ENCODE data around the gene SLX9.

SLX9 gene

DNA sequence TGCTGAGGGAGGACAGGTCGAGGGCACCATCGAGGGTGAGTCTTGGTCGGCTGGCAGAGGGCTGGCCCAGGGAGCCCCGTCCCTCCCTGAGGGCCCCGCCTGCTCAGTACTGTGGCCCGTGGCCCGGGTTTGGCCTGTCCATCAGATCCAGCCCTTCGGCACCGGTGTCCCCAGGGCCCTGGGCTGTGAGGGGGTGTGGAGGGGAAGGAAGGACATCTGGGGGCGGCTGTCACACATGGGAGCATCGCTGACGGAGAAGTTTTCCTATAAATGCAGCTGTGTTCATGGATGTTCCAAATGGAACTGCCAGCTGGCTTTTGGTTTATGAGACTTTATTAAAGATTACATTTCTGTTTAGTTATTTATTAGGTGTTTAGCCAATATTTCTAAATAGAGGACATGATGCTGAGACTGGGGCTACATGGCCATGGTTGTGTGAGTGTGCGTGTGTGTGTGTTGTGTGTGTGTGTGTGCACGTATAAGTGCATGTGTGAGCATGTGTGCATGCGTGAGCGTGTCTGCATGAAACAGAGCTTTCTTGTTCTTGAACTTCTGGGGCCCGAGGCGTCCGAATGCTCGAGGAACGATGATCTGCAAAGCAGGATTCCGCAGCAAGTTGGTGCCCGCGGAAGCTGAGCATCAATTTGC is 54.3 kb downstream of the SLX9 start:
- no peak for DNase-seq

DNA sequence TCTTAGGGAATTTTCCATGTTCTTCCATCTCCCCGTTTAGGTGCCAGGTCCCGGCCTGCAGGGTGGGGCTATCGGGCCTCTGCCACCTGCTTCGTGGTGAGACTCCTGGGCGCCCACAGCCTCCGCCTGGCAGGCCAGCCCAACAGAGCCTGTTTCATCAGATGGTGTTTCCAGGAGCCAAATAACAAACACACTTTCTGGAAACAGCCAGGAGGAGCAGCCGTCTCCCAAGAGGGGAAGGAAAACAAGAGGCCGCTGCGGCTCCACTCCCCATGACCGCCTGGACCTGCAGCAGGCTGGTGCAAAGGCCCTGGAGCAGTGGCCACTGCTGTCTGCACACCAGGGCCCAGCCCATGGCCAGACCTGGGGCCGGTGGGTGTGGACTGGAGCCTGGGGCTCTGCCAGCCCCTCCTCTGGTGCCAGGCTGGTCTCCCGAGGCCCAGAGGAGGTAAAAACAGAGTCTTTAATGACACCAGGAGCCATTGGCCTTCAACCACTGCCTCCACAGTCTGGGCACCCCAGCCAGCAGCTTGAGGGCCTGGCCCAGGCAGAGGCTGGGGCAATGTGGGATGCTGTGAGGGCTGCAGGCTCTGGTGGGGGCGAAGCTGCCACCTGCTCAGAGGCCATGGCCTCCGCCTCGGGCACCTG is 55.0 kb downstream of the SLX9 start:
- DNase-seq: no peak

DNA sequence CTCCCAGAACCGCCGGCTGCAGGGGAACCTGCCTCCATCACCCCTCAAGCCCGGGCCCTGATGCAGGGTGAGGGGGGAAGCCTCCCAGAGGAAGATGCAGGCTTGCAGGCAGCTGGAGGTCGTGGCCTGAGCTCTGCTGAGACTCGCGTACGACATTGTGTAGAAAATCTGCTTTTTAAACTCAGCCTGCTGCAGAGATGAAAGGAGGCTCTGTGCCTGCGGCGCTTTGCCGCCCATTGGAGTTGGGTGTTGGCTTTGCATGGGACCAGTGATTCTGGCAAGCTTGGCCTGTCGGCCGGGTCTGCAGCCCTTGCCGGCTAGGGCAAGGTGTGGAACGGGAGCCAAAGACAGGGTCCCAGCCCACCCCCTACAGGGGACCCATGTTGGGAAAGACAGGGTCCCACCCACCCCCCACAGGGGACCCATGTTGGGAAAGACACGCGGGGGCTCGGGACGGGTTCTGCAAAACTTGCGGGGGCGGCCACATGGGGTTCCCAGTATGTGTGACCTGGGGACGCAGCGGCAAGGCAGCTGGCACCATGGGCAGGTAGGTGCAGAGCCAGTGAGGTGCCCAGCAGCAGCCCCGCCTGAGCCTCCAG is 55.6 kb downstream of the SLX9 start:
- no peak for DNase-seq

DNA sequence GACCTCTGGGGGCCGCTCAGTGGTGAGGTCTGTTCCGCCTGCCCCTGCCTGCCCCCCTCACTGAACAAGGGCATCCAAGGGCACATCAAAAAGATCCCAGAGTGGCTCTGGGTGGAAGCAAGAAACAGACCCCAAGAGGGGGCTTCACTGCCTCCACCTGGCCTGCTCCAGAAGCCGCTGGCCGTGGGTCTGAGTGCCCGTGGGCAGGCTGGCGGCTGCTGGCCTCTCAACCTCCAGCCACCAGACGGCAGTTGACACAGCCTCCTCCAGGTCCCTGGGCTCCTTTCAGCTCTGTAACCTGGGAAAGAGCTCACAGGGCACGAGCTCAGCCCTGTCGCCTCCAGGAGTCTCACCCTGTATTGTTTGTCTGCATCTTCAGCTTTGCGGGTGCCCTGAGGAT is 56.3 kb downstream of the SLX9 start:
- no peak for DNase-seq

DNA sequence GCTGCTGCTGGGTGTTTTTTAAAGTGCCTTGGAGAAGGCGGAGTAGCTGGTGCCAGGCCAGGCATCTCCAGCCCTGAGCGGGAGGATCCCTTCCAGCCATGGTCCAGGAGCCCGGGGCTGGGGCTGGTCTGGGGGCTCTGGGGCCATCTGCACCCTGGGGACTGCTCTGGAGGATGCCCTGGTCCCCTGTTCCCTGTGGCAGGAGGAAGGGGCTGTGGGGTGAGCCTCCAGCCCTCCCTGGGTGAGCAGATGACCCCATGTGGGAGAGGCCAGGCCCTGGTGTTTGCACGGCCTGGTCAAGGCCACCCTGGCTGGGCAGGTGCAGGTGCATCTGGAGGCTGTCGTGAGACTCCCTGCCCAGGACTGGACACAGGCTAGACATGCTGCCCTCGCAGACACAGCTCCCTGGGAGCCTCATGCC is 56.7 kb downstream of the SLX9 start:
- DNase-seq: no peak

DNA sequence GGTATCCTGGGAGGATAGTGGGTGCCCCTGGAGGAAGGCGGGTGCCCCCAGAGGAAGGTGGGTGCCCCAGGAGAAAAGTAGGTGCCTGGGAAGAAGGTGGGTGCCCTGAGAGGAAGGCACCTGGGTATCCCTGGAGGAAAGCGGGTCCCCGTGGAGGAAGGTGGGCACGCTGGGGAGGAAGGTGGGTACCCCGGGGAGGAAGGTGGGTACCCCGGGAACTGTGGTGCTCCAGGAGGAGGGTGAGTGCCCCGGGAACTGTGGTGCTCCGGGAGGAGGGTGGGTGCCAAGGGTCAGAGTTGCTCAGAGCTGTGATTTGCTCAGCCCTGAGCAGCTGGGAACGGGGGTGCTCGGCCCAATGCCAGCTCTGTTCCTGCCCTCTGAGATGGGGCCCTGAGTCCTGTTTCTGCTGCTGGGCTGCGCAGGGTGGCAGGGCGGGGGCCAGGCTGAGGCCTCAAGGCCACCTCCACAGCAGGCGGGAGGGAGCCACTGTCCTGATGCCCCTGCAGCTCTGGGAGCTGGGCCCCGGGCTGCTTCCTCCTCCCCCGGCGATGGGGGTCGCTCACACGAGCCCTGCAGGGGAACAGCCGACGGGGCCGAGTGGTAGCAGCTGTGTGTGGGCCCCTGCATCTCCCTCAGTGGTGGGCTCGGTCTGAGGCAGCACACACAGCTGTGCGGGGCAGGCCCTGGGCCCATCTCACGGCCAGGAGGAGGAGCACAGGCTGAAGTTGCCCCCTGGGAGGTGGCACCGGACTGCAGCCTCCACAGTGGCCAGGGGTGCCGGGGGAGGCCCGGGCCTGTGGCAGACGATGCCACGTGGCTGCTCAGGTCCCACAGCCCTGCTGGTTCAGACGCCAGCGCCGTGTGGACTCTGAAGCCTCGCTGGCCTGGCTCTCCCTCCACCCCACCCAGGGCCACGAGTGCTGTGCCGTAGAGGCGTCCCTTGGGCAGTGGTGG is 57.4 kb downstream of the SLX9 start:
- DNase-seq: no peak

DNA sequence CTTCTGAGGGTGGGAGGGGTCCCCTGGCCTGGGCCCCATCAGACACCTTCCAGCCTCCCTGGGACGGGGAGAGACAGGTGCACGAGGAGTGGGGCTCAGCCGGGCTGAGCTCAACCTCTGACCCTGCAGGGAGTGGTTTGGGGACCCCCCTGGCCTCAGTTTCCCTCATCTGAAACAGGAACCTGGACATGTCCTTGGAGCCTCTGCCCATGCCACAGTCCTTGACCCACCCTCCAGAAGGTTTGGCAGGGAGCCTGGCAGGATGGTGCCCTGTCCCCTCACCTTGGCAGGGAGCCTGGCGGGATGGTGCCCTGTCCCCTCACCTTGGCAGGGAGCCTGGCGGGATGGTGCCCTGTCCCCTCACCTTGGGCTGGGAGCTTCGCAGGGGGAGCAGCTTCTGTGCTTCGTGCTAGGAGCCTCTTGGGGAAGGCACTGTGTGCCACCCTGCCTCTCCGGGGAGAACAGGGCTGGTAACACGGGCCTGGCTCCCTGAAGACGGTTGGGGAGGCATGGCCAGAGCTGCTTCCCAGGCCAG is 58.3 kb downstream of the SLX9 start:
- no peak for DNase-seq

DNA sequence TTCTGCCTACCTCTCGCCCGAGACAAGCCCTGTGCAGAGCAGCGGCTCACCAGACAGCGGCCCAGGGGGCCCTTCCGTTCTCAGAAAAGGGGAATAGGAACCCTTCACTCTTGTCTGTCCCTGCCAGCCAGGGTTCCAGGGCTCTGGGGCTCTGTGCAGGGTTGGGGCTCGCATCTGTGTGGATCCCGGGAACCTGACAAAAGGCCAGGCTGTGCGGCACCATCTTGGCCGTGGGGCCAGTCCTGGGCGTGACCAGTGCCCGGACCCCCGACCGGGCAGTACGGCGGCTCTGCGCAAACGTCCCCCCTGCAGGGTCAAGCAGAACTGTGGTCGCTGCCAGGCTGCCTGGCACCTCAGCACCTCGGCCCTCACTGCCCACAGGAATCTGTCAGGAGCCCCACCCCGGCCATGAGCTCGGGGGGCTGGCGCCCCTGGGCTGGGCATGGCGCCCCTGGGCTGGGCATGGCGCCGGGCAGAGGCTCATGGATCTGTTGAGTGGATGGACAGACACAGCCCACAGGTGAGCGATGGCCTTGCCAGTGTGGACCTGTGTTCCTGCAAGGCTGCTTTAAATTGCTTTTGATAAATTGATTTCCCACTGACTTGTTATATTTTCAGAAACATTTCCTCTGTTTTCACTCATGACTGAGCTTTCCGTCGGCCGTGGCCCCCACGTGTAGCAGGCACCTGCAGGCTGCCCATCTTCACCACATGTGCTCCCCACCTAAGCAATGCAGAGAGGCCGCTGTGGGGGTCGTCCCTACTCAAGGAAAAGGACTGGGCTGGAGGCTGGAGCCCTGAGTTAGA is 59.0 kb downstream of the SLX9 start:
- DNase-seq: no peak

DNA sequence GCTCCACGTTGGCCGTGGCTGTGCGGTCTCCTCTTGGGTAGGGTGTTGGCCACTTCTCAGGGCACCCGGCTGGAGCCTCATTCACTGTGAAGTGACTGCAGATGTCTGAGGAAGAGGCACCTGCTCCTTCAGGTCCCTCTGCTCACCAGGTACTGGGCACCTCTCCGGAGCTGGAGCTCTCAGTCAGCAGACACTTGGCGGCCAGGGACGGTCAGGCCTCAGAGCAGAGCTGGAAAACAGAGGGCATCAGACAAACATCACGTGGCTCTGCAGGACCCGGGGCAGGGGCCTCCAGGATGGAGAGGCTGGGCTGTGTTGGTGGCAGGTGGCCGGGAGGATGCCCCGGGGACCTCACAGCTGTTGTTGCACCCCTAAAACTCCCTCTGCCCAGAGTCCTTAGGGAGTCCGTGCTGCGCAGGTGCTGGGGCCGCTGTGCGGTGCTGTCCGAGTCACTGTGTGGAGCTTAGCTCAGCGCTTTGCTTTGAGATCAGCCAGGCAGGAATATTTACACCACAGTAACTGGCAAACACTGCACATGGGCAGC is 59.7 kb downstream of the SLX9 start:
- no peak for DNase-seq

DNA sequence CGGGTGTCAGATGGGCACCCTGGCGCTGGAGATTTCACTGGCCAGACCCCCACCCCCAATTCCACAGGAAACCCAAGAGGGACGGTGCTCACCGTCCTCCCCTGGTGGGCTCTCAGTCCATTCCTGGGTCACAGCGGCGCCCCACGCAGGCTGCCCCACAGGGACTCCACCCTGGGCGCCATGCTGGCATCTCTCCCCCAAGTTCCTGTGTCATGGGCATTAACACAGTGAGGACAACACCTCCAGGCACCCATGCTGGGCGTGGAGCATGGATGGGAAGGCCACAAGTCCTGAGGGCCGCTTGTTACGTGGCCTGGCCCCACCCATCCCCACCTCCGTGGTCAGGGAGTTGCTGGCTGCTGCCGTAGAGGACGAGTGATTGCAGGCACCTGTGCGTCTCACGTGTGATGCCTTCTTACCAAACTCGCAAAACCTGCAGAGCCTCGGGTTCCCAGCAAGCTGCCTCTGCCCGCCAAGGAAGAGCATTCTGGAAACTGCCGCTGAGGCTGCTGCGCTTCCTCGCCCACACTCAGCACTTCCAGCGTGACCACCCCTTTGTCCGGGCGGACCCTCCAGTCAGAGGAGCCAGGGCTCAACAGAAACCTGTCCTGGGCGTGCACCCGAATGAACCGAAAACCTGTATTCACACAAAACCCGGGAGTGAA is 60.3 kb downstream of the SLX9 start:
- DNase-seq: no peak

DNA sequence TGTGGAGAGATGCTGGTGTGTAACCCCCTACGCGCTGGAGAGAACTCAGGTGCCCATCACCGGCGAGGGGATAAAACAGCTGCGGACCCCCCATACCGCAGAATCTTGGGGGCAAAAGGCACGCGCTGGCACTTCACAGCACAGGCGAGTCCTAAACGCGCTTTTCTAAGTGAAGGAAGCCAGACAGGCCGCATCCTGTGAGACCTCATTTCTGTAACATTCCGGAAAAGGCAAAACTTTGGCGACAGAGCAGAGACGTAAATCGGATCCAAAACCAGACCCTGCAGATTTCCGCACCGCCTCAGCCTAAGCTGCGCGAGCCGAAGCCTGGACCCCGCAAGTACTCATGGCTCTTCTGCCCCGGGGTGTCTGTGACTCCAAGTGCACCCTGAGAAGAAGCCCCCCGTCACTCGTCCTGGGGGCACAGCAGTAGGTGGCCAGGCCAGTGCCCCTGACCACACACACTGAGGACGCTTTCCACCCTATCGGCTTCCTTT is 60.9 kb downstream of the SLX9 start:
- no peak for DNase-seq

DNA sequence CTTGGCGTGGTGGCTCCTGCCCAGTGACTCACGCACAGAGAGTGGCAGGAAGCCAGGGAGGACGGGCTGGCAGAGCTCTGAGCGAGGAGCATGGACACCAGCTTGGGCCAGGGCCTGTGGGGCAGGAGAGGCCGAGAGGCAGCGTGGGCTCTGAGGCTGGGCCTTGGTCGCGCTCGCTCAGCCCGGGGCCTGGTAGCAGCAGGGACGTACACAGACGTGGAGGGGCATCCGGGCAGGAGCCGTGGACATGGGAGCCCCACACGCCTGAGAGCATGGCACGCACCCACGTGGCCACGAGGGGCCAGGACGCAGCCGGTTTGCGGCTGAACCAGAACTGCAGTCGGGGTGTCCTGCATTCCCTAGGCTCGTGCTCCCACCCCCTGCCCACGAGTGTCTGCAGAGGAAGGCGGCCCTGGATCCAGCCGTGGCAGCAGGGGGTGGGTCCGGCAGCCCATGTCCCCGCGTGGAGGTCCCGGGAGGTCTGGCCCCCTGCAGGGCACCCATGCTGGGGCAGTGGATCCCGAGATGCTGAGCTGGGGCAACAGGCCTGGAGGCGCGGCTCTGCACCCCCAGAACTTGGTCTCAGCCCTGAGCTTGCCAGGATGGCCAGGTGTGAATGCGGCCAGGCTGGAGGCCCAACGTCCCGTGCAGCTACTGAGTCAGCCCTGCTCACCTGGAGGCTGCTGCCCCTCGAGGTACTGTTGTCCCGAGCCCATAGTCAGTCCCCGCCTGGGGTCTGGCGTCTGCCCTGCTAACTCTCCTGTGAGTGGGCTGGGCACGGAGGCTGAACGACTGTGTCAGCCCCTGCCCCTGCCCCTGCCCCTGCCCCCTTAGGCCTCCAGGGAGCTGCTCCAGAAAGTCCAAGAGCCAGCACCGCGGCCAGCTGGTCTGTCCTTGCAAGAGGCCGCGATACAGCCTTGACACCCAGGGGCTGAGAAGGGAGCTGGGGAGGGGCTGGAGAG is 61.6 kb downstream of the SLX9 start:
- no peak for DNase-seq

DNA sequence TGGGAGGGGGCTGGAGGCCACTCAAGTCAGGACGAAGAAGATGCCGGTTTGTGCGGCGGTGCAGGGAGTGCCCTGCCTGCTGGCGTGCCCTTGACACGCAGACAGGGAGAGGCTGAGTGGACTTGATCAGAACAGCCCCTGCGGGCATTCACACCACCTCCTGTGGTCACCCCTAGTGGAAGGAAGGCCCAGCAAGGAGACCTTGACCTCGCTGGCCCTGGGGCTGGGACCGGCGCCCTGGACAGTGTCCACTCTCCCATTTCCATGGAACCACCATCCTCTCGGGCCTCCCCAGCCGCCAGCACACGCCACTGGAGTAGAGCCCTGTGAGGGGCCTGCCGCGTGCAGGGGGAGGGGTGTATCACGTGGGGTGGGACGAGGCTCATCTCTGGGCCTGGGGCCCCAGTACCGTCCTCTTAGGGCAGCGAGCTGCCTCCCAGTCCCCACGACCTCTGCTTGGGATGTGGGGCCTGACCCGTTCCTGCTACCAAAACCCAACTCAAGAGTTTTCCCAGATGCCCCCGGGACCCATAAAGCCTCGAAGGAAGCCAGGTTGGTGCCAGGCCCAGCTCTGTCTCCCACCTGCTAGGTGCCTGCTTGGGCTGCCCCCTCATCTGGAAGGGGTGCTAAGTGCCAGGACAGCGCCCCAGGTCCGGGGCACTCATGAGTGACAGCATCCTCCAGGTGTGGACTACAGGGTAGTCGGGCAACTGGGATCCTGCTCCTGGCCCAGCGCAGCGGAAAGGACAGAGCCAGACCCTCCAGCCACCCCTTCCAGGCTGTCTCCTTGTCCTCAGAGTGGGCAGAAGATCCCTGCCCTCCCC is 62.8 kb downstream of the SLX9 start:
- no peak for DNase-seq

DNA sequence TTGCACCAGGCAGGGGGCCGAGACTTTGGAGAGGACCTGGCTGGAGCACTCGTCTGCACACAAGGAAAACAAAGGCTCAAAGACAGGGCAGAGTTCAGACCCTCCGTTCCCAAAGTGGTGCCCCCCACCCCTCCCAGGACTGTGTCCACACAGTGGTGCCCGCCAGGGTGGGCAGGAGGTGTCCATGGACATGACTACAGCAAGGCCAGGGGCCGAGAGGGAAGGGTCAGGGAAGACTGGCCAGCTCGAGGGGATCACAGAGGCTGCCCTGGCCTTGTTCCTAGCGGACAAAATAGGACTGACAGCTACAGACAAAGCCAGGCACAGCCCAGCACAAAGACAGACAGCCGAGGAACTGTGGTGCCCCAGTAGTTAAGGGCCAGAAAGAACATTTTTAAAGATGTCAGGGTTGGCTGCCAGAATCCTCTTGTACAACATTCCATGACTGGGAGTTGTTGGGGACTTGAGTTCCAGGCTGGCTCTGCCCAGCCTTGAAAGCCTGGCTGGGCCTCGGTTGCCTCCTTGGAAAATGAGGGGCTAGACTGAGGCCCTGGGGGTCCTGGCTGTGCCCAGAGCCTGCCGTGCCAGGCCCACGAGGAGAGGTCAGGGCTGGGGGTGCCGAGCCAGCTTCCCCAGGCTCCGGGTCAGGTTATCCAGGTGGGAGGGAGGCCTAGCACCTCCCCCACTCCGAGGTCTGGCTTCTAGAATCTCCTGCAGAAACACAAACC is 63.7 kb downstream of the SLX9 start:
- DNase-seq: no peak

DNA sequence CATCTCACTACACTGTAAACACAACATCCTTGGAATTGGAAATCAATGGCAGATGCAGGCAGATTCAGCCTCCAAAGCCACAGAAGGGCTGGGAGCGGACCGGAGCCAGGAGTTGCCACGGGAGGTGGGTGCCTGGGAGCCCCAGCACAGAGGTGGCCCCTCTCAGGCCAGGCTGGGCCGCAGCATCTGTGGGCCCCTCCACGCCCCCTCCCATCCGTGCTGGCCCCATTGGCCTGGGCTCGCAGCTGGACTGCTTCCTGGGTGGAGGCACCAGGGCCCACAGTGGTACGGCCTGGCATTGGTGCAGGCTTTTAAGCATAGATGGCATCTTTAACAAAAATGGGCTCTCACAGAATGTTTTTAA is 64.2 kb downstream of the SLX9 start:
- no peak for DNase-seq

DNA sequence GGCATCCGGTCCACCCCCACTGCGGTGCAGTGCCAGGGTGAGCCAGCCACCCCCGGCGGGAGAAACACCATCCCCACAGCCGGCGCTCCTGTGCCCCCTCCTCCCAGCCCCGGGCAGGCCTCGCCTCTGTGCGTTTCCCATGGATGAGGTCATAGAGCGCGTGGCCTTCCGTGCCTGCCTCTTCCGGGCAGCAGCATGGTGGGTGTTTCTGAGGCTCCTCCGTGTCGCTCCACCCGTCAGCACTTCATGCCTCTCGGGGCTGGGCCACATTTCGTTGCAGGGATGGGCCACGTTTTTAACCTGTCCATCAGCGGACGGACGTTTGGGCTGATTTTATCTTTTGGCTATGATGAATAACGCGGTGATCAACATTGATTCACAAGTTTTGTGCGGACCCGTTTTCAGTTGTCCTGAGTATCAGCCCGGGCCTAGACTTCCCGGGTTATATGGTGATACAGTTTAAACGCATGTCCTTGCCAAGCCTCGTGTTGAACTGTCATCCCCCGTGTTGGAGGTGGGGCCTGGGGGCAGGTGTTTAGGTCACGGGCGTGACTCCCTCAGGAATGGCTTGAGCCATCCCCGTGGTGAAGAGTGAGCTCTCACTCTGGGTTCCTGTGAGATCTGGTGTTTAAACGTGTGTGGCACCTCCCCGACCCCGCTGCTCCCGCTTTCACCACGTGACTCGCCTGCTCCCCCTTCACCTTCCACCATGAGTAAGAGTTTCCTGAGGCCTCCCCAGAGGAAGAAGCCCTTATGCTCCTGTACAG is 64.8 kb downstream of the SLX9 start:
- no peak for DNase-seq

DNA sequence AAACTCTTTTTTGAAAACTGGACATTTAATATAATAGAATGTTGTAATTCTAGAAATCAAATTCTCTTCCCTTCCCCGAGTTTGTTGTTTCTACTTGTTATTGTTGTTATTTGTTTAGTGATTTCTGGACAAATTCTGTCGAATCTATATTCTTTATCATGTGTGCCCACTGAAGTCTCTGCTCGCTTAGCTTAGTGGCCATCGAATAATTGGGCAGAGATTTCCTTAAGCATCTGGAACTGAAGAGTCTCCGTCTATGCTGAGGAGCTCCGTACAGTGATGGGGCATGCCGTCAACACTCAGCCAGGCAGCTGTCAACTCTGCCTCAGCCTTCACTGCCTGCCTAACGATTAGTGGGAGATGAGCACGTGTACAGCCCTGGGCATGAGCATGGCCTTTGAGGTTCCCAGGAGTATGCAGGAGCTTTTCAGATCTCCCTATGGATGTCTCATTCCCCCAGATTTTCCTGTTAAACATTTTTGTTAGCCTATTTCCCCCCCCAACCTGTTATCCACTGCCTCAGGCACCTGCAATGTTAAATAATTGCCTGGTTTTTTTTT is 66.8 kb downstream of the SLX9 start:
- no peak for DNase-seq
